OCI-LY1 (cell line): Measurements from ENCODE around the gene CTDSPL2.

Source experiments
- H2AFZ ChIP-seq: fragments of 200-600 bp; sonication (generic), shearing (Covaris generic); 2 replicates; pipeline ENCODE4 v1.6.0; 2014; ENCODE audit warnings: antibody characterized with exemption, mild to moderate bottlenecking, low read length
- H3F3A ChIP-seq: fragments of 200-600 bp; sonication (generic), shearing (Covaris generic); 2 replicates; pipeline ENCODE4 v1.6.0; 2014; ENCODE audit warnings: mild to moderate bottlenecking, antibody characterized with exemption, low read length, moderate library complexity; ENCODE audit not compliant: insufficient read depth
- H3K27ac ChIP-seq: fragments of 200-600 bp; sonication (generic); 2 replicates; pipeline ENCODE4 v1.5.1; 2014; ENCODE audit warnings: low read length, mixed run types, mild to moderate bottlenecking, low read depth; ENCODE audit not compliant: poor library complexity, severe bottlenecking
- H3K27me3 ChIP-seq: fragments of 200-600 bp; sonication (generic); 2 replicates; pipeline ENCODE4 v1.6.0; 2014; ENCODE audit warnings: antibody characterized with exemption, mild to moderate bottlenecking, low read length, moderate library complexity; ENCODE audit not compliant: insufficient read depth
- H3K36me3 ChIP-seq: fragments of 200-600 bp; sonication (generic); 2 replicates; pipeline ENCODE4 v1.6.1; 2014; ENCODE audit warnings: mild to moderate bottlenecking, antibody characterized with exemption, low read length, moderate library complexity, mixed read lengths; ENCODE audit not compliant: insufficient read depth
- H3K4me1 ChIP-seq: fragments of 200-600 bp; sonication (generic); 2 replicates; pipeline ENCODE4 v1.5.1; 2014; ENCODE audit warnings: mild to moderate bottlenecking, low read length, moderate library complexity; ENCODE audit not compliant: insufficient read depth, severe bottlenecking
- H3K4me2 ChIP-seq: fragments of 200-600 bp; sonication (generic), shearing (Covaris generic); 2 replicates; pipeline ENCODE4 v1.6.1; 2014; ENCODE audit warnings: low read length
- H3K4me3 ChIP-seq: fragments of 200-600 bp; sonication (generic); 2 replicates; pipeline ENCODE4 v1.5.1; 2014; ENCODE audit warnings: low read length, low read depth, mild to moderate bottlenecking, mixed read lengths; ENCODE audit not compliant: poor library complexity, severe bottlenecking
- H3K79me2 ChIP-seq: fragments of 200-600 bp; shearing (Covaris generic); 2 replicates; pipeline ENCODE4 v1.6.1; 2016; ENCODE audit warnings: mixed run types, low read length, mixed read lengths; ENCODE audit not compliant: insufficient read depth
- H3K9ac ChIP-seq: fragments of 200-600 bp; sonication (generic), shearing (Covaris generic); 2 replicates; pipeline ENCODE4 v1.6.1; 2014; ENCODE audit warnings: mild to moderate bottlenecking, low read length, mixed read lengths
- H3K9me2 ChIP-seq: fragments of 200-600 bp; sonication (generic), shearing (Covaris generic); 2 replicates; pipeline ENCODE4 v1.6.1; 2014; ENCODE audit warnings: low read depth, mild to moderate bottlenecking, low read length, mixed read lengths
- H3K9me3 ChIP-seq: fragments of 200-600 bp; shearing (Covaris generic); 2 replicates; pipeline ENCODE4 v1.6.1; 2014; ENCODE audit warnings: low read length, mixed read lengths
- H4K20me1 ChIP-seq: fragments of 200-600 bp; sonication (generic), shearing (Covaris generic); 2 replicates; pipeline ENCODE4 v1.6.0; 2016; ENCODE audit warnings: mild to moderate bottlenecking, low read length; ENCODE audit not compliant: insufficient read depth
- EZH2 ChIP-seq: fragments of 200-600 bp; sonication (generic), shearing (Covaris generic); IDR thresholded peaks from 2 replicates; pipeline ENCODE4 v1.8.0; 2017; ENCODE audit warnings: borderline replicate concordance, mixed run types, mild to moderate bottlenecking, antibody characterized with exemption, low read length, moderate library complexity, mixed read lengths
- TF ChIP-seq, protein P1 (sequence below): fragments of 200-600 bp; sonication (generic), shearing (Covaris generic); IDR thresholded peaks from 2 replicates; pipeline ENCODE4 v1.5.1; 2017; ENCODE audit warnings: mild to moderate bottlenecking, antibody characterized with exemption, low read length, moderate library complexity, mixed read lengths

Gene CTDSPL2

GRCh38 chr15:44394062-44394461, 33.4 kb upstream of the CTDSPL2 start:
- Histone ChIP-seq H3K27me3 (no peaks in the 10 kb centered on the region), H3F3A (no peaks in the 10 kb centered on the region), H3K4me2 (no peak overlapping the region), H3K79me2 (no peaks in the 10 kb centered on the region), H2AFZ (no peak overlapping the region), H3K36me3 (0 out of 2 replicates have a peak, but pooled peaks cover 3% of the 10 kb centered on the region), H3K9ac (no peak overlapping the region), H3K9me3 (no peaks in the 10 kb centered on the region), H3K27ac (no peak overlapping the region), H4K20me1 (no peaks in the 10 kb centered on the region), H3K4me1 (no peaks in the 10 kb centered on the region), H3K4me3 (no peak overlapping the region), H3K9me2 (no peaks in the 10 kb centered on the region)
- TF ChIP-seq EZH2: no peak

- no peaks in the 10 kb centered on the region for H4K20me1 ChIP-seq
- H3K4me2 ChIP-seq: no peak overlapping the region
- H3K4me3 ChIP-seq: no peak overlapping the region
- no peaks in the 10 kb centered on the region for H3F3A ChIP-seq
- H3K9me3 ChIP-seq: no peaks in the 10 kb centered on the region
- H3K9ac ChIP-seq: no peak overlapping the region
- no peaks in the 10 kb centered on the region for H3K9me2 ChIP-seq
- no peaks in the 10 kb centered on the region for H3K4me1 ChIP-seq
- no peak overlapping the region for H2AFZ ChIP-seq
- H3K27ac ChIP-seq: no peak overlapping the region
- no peaks in the 10 kb centered on the region for H3K79me2 ChIP-seq
- H3K36me3 ChIP-seq: 0 out of 2 replicates have a peak, but pooled peaks cover 3% of the 10 kb centered on the region
- TF ChIP-seq, protein P1, sequence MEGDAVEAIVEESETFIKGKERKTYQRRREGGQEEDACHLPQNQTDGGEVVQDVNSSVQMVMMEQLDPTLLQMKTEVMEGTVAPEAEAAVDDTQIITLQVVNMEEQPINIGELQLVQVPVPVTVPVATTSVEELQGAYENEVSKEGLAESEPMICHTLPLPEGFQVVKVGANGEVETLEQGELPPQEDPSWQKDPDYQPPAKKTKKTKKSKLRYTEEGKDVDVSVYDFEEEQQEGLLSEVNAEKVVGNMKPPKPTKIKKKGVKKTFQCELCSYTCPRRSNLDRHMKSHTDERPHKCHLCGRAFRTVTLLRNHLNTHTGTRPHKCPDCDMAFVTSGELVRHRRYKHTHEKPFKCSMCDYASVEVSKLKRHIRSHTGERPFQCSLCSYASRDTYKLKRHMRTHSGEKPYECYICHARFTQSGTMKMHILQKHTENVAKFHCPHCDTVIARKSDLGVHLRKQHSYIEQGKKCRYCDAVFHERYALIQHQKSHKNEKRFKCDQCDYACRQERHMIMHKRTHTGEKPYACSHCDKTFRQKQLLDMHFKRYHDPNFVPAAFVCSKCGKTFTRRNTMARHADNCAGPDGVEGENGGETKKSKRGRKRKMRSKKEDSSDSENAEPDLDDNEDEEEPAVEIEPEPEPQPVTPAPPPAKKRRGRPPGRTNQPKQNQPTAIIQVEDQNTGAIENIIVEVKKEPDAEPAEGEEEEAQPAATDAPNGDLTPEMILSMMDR: no peak
- no peak for TF ChIP-seq EZH2
- H3K27me3 ChIP-seq: no peaks in the 10 kb centered on the region
Observed at GRCh38 chr15:44394562-44394961, 32.9 kb upstream of the CTDSPL2 start.

- no peak overlapping the region for H3K4me3 ChIP-seq
Observed at GRCh38 chr15:44397869-44398268, 29.6 kb upstream of the CTDSPL2 start.

DNA sequence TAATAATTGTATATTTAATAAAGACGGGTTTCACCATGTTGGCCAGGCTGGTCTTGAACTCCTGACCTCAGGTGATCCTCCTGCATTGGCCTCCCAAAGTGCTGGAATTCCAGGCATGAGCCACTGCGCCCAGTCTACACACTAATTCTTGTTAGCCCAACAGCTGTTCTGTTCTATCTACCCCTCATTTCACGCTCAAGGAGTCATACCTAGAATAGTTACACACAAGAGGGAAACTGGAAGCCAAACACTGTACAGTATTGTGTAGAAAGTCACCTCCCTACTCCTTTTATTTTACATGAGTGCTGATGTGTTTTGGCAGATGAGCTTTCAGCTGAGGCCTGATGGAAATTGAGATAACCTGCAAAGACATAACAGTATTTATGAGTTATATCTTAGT, 13.4 kb upstream of the CTDSPL2 start:
- Histone ChIP-seq H3K36me3 (no peaks in the 10 kb centered on the region; the same call in 1 of the 2 replicates), H3F3A (no peaks in the 10 kb centered on the region), H4K20me1 (no peaks in the 10 kb centered on the region), H3K4me3 (no peak overlapping the region), H3K4me2 (no peak overlapping the region), H3K79me2 (no peaks in the 10 kb centered on the region), H3K27ac (no peak overlapping the region), H2AFZ (no peak overlapping the region), H3K9ac (no peak overlapping the region), H3K9me3 (no peaks in the 10 kb centered on the region), H3K9me2 (no peaks in the 10 kb centered on the region), H3K4me1 (no peaks in the 10 kb centered on the region), H3K27me3 (no peaks in the 10 kb centered on the region)
- TF ChIP-seq, protein P1: no peak
- TF ChIP-seq EZH2: no peak

More at GRCh38 chr15:44397869-44398268, 29.6 kb upstream of the CTDSPL2 start:
- no peaks in the 10 kb centered on the region for H3K4me1 ChIP-seq
- no peak overlapping the region for H2AFZ ChIP-seq
- no peaks in the 10 kb centered on the region for H3K36me3 ChIP-seq
- no peak overlapping the region for H3K4me2 ChIP-seq
- no peaks in the 10 kb centered on the region for H3F3A ChIP-seq
- H3K79me2 ChIP-seq: no peaks in the 10 kb centered on the region
- H3K9ac ChIP-seq: no peak overlapping the region
- no peaks in the 10 kb centered on the region for H3K9me2 ChIP-seq
- TF ChIP-seq EZH2: no peak
- TF ChIP-seq, protein P1: no peak
- H4K20me1 ChIP-seq: no peaks in the 10 kb centered on the region
- no peak overlapping the region for H3K27ac ChIP-seq
- no peaks in the 10 kb centered on the region for H3K27me3 ChIP-seq
- H3K9me3 ChIP-seq: no peaks in the 10 kb centered on the region
